GM21619 (cell line): ENCODE data around the gene PAQR5.
"Not testable (repeated sequence)": the region's sequence is repeated elsewhere in the genome, so short reads cannot be mapped to it uniquely, and the experiment has no call there.

Experiments used
- ATAC-seq: cut with Tn5 transposase; IDR thresholded peaks from one replicate; pipeline ENCODE4 v1.9.1; 2021; ENCODE audit not compliant: unreplicated experiment

The PAQR5 gene

DNA sequence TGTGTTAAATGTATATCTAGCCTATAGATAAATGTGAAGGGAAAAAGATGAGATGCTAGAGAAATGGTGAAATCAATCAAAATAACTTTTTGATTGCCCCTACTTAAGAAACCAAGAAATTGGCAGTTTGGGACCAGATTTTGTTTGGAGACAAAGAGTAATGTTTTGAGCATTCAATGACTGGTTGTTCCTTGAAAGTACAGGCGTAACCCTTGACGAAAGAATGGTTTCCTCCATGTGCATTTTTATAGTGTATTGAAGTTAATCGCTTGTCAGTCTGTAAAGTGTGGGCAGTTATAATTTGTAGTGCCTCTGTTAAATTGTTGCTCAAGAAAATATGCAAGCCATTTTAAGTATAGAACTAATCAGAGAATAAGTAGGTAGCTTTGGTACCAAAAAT is 116.7 kb downstream of the PAQR5 start:
- ATAC-seq, result no peak

DNA sequence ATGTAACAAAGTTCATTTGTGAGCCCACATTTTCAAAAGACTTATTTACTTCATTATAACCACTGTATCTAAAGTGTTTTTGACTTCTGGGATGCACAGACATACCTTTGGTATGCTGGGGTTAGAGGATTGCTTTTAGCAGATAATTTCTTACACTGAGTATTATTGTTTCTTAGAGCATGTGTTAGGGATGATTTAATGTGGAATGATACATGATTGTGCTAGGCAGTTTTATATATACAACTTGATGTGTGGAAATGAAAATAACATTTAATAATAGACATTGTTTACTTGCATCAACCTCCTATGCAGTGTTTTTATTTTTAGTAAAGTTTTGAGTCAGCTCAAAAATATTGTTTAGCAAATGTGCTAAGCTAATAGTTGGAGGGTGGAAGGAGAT is 118.9 kb downstream of the PAQR5 start:
- no peak for ATAC-seq

DNA sequence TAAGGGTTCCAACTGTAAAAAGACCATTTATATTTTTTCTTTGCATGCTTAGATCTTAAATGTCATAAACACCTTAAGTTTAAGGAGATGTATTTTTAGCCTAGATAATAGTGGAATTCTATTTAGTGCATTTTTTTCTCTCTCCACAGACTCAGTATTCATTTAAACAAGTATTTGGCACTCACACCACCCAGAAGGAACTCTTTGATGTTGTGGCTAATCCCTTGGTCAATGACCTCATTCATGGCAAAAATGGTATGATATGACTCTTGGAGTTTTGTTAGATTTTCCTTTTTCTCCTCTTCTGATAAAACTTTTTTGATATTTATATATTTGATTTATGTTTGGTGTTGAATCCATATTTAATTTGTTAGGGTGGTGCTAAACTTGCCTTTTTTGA is 122.8 kb downstream of the PAQR5 start:
- no peak for ATAC-seq

DNA sequence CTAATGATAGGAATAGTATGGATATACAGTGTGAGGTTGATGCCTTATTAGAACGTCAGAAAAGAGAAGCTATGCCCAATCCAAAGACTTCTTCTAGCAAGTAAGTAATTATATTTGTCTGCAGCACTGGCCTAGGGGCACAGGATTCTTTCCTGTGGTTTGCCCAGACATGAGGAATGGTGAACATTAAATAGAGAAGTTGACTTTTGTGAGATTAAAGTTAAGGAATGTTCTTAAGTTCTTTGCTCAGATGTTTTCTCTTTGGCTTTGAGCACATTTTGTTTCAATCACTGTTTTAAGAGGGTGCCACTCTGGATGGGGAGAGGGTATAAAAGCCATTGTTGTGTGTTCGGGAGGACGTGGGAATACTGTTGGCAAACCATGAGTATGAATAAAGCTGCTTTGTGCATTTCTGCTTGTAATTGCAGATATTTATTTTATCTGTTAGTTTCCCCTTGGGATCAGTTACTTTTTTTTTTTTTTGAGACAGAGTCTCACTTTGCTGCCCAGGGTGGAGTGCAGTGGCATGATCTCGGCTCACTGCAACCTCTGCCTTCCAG is 123.7 kb downstream of the PAQR5 start:
- no peak for ATAC-seq

DNA sequence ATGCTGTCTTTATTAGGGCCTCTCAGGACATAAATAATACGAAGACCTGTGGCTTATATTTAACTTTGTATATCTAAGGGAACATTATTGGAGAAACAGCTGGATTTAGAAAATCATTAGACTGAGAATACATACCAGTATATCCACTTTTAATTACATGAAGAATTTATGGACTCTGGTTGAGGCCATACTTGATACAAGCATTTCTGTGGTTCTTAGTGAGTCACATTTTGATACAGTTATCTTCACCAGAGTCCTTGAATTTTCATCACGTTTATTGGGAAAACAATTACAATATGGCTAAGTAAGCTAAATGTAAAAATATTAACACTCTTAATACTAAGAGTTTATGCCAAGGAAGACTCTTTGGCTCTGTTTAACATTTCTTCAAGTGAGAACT is 125.3 kb downstream of the PAQR5 start:
- no peak for ATAC-seq

DNA sequence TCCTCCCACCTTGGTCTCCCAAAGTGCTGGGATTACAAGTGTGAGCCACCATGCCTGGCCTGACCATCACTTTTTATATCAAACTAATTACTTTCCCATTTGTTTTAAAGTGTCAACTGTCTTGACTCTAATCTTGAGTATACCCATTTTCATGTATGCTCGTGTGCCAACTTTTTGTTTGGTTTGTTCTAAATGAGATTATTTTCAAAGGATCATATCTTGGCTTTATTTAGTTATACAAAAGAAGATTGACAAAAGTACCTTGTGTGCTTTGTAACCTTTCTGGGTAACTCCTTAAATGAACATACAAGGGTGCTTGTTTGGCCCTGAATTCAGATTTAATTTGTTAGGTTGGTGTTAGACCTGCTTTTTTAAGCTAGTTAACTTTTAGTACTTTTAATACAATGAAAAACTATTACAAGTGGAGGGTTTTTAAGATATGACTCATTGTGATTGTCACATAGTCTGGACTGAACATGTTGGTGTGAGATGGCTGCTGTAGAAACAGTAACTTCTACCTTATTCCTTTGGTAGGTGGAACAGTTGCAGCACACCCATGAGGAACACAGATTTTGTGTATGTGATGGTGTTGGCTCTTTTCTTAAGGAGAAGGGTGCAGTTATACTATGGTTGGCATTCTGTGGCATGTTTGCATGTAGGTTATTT is 126.2 kb downstream of the PAQR5 start:
- ATAC-seq, result no peak

- no peak for ATAC-seq
These were observed 135.1 kb downstream of the PAQR5 start for GRCh38 chr15:69433831-69434230.

DNA sequence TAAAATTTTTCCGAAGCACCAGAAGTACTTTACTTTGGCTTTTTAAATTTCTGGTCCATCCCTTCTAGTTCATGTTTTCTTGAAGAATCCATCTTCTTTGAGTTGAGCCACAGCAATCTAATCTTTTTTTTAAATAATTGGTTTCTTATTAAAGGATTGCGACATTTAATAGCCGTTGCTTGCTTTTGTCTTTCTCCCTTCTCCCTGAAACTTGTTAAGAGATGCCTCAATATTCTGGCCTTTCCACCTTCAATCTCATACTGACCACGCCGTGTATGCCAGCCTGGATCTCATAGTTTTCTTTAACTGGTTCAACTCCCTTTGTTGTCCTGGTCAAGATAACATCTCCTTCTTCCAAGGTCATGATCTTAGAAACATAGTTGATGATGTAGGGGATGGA is 135.5 kb downstream of the PAQR5 start:
- ATAC-seq, result no peak

GRCh38 chr15:69434679-69435078 is 136.0 kb downstream of the PAQR5 start:
- ATAC-seq, result no peak

GRCh38 chr15:69435985-69436384 is 137.3 kb downstream of the PAQR5 start:
- no peak for ATAC-seq

GRCh38 chr15:69436951-69437350 is 138.2 kb downstream of the PAQR5 start:
- no peak for ATAC-seq

DNA sequence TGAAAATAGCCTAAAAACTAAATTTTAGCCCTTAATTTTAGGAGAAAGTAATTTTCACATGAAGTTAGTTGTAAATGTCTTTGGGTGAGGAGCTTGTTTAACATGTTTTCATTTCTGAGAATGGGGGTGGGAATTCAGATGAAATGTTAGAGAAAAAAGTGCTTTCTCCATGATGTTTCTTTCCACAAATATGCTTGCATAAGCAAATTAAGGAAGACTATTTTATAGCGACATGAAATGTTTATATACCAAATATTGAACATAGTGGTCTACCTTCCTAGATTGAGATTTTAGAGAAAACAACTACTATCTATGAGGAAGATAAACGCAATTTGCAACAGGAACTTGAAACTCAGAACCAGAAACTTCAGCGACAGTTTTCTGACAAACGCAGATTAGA is 140.9 kb downstream of the PAQR5 start:
- no peak for ATAC-seq

DNA sequence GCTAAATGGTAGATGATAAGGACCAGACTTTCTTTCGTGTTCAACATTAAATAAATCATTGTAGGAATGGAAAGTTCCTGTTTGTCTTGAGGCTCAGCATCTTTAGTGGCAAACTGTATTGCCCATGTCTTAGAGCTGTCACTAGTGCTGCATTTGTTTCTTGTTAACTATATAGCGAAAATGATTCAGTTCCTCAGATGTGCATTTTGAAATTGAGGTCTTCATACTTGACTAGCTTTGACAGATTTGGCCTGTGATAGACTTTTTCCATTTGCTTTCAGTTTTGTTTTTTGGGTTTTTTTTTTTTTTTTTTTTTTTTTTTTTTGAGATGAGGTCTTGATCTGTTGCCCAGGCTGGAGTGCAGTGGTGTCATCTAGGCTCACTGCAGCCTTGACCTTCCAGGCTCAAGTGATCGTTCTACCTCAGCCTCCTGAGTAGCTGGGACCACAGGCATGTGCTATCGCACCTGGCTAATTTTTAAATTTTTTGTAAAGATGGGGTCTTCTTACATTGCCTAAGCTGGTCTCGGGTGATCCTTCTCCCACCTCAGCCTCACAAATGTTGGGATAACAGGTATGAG is 144.4 kb downstream of the PAQR5 start:
- no peak for ATAC-seq

- ATAC-seq, result no peak
These were observed 146.0 kb downstream of the PAQR5 start for GRCh38 chr15:69444686-69445085.

GRCh38 chr15:69446953-69447352 is 148.2 kb downstream of the PAQR5 start:
- no peak for ATAC-seq

DNA sequence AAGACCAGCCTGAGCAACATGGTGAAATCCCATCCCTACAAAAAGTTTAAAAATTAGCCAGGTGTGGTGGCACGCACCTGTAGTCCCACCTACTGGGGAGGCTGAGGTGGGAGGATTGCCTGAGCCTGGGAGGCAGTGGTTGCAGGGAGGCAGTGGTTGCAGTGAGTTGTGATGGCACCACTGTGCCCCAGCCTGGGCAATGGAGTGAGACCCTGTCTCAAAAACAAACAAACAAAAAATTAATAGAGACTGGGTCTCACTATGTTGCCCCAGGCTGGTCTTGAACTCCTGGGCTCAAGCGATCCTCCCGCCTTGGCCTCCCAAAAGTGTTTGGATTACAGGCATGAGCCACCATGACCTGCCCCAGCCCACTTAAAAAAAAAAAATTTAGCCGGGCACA is 151.5 kb downstream of the PAQR5 start:
- ATAC-seq, result not testable (repeated sequence)

DNA sequence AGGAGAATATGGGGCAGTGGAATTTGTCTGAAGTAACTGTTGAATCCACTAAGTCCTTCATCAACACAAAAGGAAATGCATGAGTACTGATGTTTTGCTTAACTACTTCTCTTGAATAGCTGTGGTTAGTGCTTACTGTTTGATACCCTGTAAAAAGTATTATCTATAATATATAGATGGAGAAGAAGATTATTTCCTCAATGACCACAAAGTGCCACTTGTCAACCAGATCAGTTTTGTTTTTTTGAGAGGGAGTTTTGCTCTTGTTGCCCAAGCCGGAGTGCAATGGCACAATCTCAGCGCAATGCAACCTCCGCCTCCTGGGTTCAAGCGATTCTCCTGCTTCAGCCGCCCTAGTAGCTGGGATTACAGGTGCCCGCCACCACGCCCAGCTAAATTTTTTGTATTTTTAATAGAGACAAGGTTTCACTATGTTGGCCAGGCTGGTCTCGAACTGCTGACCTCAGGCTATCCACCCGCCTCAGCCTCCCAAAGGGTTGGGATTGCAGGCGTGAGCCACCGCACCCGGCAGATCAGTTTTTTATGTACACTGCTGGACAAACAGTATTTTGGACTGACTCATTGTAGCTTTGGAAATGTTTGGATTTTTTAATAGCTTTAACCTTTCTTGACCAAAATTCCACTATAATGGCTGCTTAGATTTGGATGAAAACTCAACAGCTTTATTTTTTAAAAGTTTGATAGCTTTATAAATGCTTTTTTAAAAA is 152.4 kb downstream of the PAQR5 start:
- ATAC-seq, result no peak

DNA sequence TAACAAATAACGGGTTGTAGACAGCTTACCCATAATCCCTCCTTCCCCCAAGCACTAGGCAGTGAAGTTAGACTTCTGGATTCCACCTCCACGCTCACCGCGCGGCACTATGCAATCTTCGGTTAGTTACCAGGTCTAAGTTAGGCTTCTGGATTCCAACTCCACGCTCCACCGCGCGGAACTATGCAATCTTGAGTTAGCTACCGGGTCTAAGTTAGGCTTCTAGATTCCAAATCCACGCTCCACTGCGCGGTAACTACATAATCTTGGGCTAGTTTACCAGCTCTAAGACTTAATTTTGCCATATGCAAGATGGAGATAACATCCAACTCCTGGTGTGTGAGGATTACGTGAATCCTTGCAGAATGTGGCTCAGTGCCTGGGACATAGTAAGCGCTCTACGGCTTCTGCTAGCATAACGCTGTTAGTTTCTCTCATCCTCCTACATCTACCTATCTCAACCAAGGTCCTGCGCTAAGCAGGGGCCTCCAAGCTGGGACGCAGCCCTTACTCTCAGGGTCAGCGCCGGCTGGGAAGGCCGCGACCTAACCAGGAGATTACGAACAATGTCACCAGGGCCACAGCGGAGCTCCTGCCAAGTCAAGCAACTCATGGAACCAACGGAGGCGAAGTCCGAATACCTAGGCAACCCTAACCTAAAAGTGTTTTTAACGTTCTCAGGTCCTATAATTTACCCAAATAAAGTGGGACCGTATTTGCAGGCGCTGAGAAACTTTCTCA is 153.4 kb downstream of the PAQR5 start:
- peak; percentile 26 for ATAC-seq

DNA sequence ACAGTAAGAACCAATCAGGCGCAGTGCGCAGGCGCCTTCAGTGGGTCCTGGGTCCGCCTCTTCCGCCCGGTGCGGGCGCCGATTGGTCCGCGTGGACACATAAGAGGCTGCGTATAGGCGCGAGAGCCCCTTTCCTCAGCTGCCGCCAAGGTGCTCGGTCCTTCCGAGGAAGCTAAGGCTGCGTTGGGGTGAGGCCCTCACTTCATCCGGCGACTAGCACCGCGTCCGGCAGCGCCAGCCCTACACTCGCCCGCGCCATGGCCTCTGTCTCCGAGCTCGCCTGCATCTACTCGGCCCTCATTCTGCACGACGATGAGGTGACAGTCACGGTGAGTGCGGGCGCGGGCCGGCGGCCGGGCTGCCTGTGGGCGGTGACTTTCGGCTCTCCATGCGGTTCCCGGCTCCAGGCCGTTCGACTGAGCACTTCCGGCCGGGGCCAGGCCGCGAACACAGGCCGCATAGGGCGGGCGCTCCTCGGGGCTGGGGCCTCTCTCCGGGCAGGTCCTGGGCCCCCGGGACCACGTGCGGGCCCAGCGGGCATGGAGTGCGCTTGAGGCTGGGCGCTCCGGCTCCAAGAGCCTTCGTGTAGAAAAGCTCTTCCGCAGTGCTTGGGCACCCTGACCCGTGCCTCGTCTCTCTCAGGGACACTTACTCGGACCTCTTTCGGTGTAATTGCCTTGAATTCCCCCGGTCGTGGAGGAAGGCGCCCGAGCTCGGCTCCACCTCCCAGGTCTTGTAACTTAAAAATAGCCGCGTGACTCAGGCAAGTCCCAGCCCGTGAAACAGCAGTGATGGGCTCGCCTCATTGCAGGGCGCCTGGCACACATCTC is 154.2 kb downstream of the PAQR5 start, which contains the start of gene RPLP1:
TSS of gene RPLP1 (plus strand) at position 127 of the 830 bp plus-strand sequence. CDS start at position 258, 131 bp downstream.
- ATAC-seq, result peak; percentile 79

- ATAC-seq, result no peak
These were observed 156.2 kb downstream of the PAQR5 start for GRCh38 chr15:69454953-69455352.
